IMR-90 (cell line): ENCODE data around the gene GPSM1. TPM values are rescaled to one million over a fixed set of nuclear protein-coding genes. Genes with fewer than 3 reads are reported as not detected.

Source experiments
- ATAC-seq: fragments of 200-7000 bp; cut with Tn5 transposase; 2 replicates; pipeline ENCODE4 v1.9.1; 2020; ENCODE audit warnings: low read depth, mild to moderate bottlenecking, moderate library complexity
- BruUV-seq: library from RNA; stranded (reverse); fragments of 400-500 nt; replicated peaks from 2 replicates; lab custom pipeline; 2021; lab: Mats Ljungman, UMichigan
- CTCF ChIA-PET: fragments of 300-600 bp; formaldehyde crosslinking; extraction: SDS; loops from one replicate; lab custom pipeline; 2021; ENCODE audit warnings: antibody characterized with exemption; lab: Yijun Ruan, JAX
- POLR2A ChIA-PET: fragments of 300-600 bp; sonication (Branson Sonifier 250); formaldehyde crosslinking; loops from one replicate; lab custom pipeline; 2022; ENCODE audit warnings: antibody characterized with exemption; ENCODE audit not compliant: unreplicated experiment; lab: Charles Lee
- DNase-seq: peaks from one replicate; pipeline ENCODE4 v3.0.0; 2013
- H2AFZ ChIP-seq: replicated peaks from 2 replicates; pipeline ENCODE3; 2013; ENCODE audit warnings: low read length, mild to moderate bottlenecking; ENCODE audit not compliant: poor library complexity
- H2AK5ac ChIP-seq: 2 replicates; pipeline ENCODE4 v1.6.1; 2013; ENCODE audit warnings: low read depth, low read length, inconsistent platforms
- H2AK9ac ChIP-seq: replicated peaks from 2 replicates; pipeline ENCODE3; 2013; ENCODE audit warnings: mild to moderate bottlenecking, low read depth, low read length, moderate library complexity; ENCODE audit not compliant: poor library complexity
- H2BK120ac ChIP-seq: 2 replicates; pipeline ENCODE4 v1.6.1; 2013; ENCODE audit warnings: low read depth, low read length, inconsistent platforms
- H2BK15ac ChIP-seq: 3 replicates; pipeline ENCODE4 v1.6.1; 2013; ENCODE audit warnings: low read depth, low read length, inconsistent platforms
- H2BK20ac ChIP-seq: 2 replicates; pipeline ENCODE4 v1.6.1; 2013; ENCODE audit warnings: low read depth, mild to moderate bottlenecking, inconsistent platforms, low read length, moderate library complexity
- H2BK5ac ChIP-seq: 2 replicates; pipeline ENCODE4 v1.6.1; 2013; ENCODE audit warnings: mild to moderate bottlenecking, low read depth, low read length, inconsistent platforms; ENCODE audit not compliant: poor library complexity, severe bottlenecking
- H3K14ac ChIP-seq: replicated peaks from 2 replicates; pipeline ENCODE4 v1.6.1; 2013; ENCODE audit warnings: low read depth, low read length, inconsistent platforms
- H3K18ac ChIP-seq: 2 replicates; pipeline ENCODE4 v1.6.1; 2013; ENCODE audit warnings: low read depth, low read length, control low read depth
- H3K23ac ChIP-seq: 2 replicates; pipeline ENCODE4 v1.6.1; 2013; ENCODE audit warnings: low read depth, low read length, inconsistent platforms
- H3K27ac ChIP-seq: 2 replicates; pipeline ENCODE4 v1.5.1; 2013; ENCODE audit warnings: mild to moderate bottlenecking, control low read depth, low read length; ENCODE audit not compliant: insufficient read depth
- H3K27me3 ChIP-seq: 2 replicates; pipeline ENCODE4 v1.6.1; 2013; ENCODE audit warnings: low read length; ENCODE audit not compliant: control insufficient read depth, insufficient read depth
- H3K36me3 ChIP-seq: 2 replicates; pipeline ENCODE4 v1.6.1; 2013; ENCODE audit warnings: low read length, mixed read lengths; ENCODE audit not compliant: control insufficient read depth, insufficient read depth
- H3K4ac ChIP-seq: 2 replicates; pipeline ENCODE4 v1.6.1; 2013; ENCODE audit warnings: low read depth, low read length, inconsistent platforms
- H3K4me1 ChIP-seq: 2 replicates; pipeline ENCODE4 v1.6.1; 2013; ENCODE audit warnings: low read length, mixed read lengths; ENCODE audit not compliant: control insufficient read depth, insufficient read depth
- H3K4me2 ChIP-seq: 2 replicates; pipeline ENCODE4 v1.6.1; 2013; ENCODE audit warnings: low read depth, mild to moderate bottlenecking, control low read depth, low read length, moderate library complexity
- H3K4me3 ChIP-seq: 2 replicates; pipeline ENCODE4 v1.5.1; 2013; ENCODE audit warnings: low read depth, mild to moderate bottlenecking, control low read depth, low read length, moderate library complexity; ENCODE audit not compliant: insufficient read depth
- H3K56ac ChIP-seq: 2 replicates; pipeline ENCODE4 v1.6.1; 2013; ENCODE audit warnings: low read length, inconsistent platforms; ENCODE audit not compliant: insufficient read depth; ENCODE audit errors: extremely low read depth
- H3K79me1 ChIP-seq, 2 experiments: 2 replicates each; pipeline ENCODE4 v1.6.1; 2013; ENCODE audit warnings: low read length in 2 of 2, inconsistent platforms in 1 of 2, low read depth in 1 of 2
- H3K9ac ChIP-seq: 2 replicates; pipeline ENCODE4 v1.6.1; 2013; ENCODE audit warnings: low read depth, low read length, control low read depth
- H3K9me1 ChIP-seq: 2 replicates; pipeline ENCODE4 v1.6.1; 2013; ENCODE audit warnings: low read length, inconsistent platforms; ENCODE audit not compliant: insufficient read depth
- H3K9me3 ChIP-seq: 2 replicates; pipeline ENCODE4 v1.6.1; 2013; ENCODE audit warnings: low read length; ENCODE audit not compliant: control insufficient read depth, insufficient read depth
- H4K20me1 ChIP-seq: 2 replicates; pipeline ENCODE4 v1.6.1; 2013; ENCODE audit warnings: low read length, inconsistent platforms; ENCODE audit not compliant: insufficient read depth
- H4K5ac ChIP-seq: 2 replicates; pipeline ENCODE4 v1.6.1; 2013; ENCODE audit warnings: mild to moderate bottlenecking, low read depth, low read length, control low read depth
- H4K8ac ChIP-seq, 2 experiments: 2 replicates each; pipeline ENCODE4 v1.6.1; 2013; ENCODE audit warnings: low read depth in 2 of 2, low read length in 2 of 2, control low read depth in 1 of 2, inconsistent platforms in 1 of 2
- H4K91ac ChIP-seq: 2 replicates; pipeline ENCODE4 v1.6.1; 2013; ENCODE audit warnings: low read depth, low read length, inconsistent platforms; ENCODE audit not compliant: insufficient read depth
- CHD1 ChIP-seq: IDR thresholded peaks from 2 replicates; pipeline ENCODE4 v1.6.1; 2012; ENCODE audit warnings: low read depth, low read length, improper control_type of control experiment
- FOS ChIP-seq: fragments of 150-350 bp; IDR thresholded peaks from 2 replicates; pipeline ENCODE4 v1.6.1; 2016; ENCODE audit warnings: low read depth, low read length
- MAFK ChIP-seq: IDR thresholded peaks from 2 replicates; pipeline ENCODE4 v1.6.1; 2012; ENCODE audit warnings: low read depth, low read length, improper control_type of control experiment
- MAZ ChIP-seq: IDR thresholded peaks from 2 replicates; pipeline ENCODE4 v1.6.1; 2012; ENCODE audit warnings: low read depth, mild to moderate bottlenecking, low read length, improper control_type of control experiment, moderate library complexity, borderline replicate concordance
- MXI1 ChIP-seq: IDR thresholded peaks from 2 replicates; pipeline ENCODE4 v1.6.1; 2012; ENCODE audit warnings: low read depth, mild to moderate bottlenecking, low read length, moderate library complexity, borderline replicate concordance
- POLR2A ChIP-seq: IDR thresholded peaks from 2 replicates; pipeline ENCODE4 v1.6.1; 2012; ENCODE audit warnings: mild to moderate bottlenecking, low read depth, low read length
- RAD21 ChIP-seq: IDR thresholded peaks from 2 replicates; pipeline ENCODE4 v1.6.1; 2012; ENCODE audit warnings: low read length, improper control_type of control experiment
- RCOR1 ChIP-seq: IDR thresholded peaks from 2 replicates; pipeline ENCODE4 v1.6.1; 2012; ENCODE audit warnings: mild to moderate bottlenecking, low read length, improper control_type of control experiment; ENCODE audit not compliant: insufficient replicate concordance
- RFX5 ChIP-seq: IDR thresholded peaks from 2 replicates; pipeline ENCODE4 v1.8.0; 2012; ENCODE audit warnings: low read depth, mild to moderate bottlenecking, low read length, moderate library complexity
- SMC3 ChIP-seq: fragments of 150-350 bp; IDR thresholded peaks from 2 replicates; pipeline ENCODE4 v1.6.1; 2016; ENCODE audit warnings: low read depth, mild to moderate bottlenecking, antibody characterized with exemption, low read length, moderate library complexity
- WGBS, 2 experiments: methylation state at CpG; one replicate each; pipeline versions ENCODE4 v1.1.5 to v1.1.7; 2013; ENCODE audit warnings: missing lambda C conversion rate in 2 of 2; ENCODE audit not compliant: insufficient read length in 1 of 2; ENCODE audit errors: extremely low coverage in 2 of 2; 5-methylcytosine and 5-hydroxymethylcytosine counted together
- dilution Hi-C: fragments of 300-500 bp; cut with HindIII; formaldehyde crosslinking; loops from one replicate; pipeline ENCODE4 v1.14.3; 2018; ENCODE audit warnings: low sequenced_read_pairs; ENCODE audit not compliant: unreplicated experiment
- in situ Hi-C: fragments of 300-500 bp; cut with MboI; formaldehyde crosslinking; loops from 3 replicates; pipeline ENCODE4 v1.14.3; 2019; ENCODE audit warnings: low sequenced_read_pairs, inconsistent platforms, mixed read lengths
- intact Hi-C: fragments of 100-400 bp; cut with micrococcal nuclease; formaldehyde crosslinking; loops from 2 replicates; pipeline ENCODE4 v1.10.0; 2022
- polyA plus RNA-seq, 3 experiments: library from polyadenylated mRNA; depleted of rRNA; stranded (reverse); fragments of >200 nt; gene quantifications; 2 replicates each; pipeline ENCODE4 v1.2.3, GENCODE V29; 2012; ENCODE audit warnings: low replicate concordance in 1 of 3
- total RNA-seq: library from RNA; depleted of rRNA; stranded (reverse); fragments of >200 nt; gene quantifications from 2 replicates; pipeline ENCODE4 v1.2.3, GENCODE V29; 2012
- TF ChIP-seq, protein P1 (sequence below): fragments of 150-350 bp; IDR thresholded peaks from 2 replicates; pipeline ENCODE4 v1.6.1; 2016; ENCODE audit warnings: low read depth, mild to moderate bottlenecking, low read length, moderate library complexity, borderline replicate concordance

The GPSM1 gene
- total and polyA plus RNA-seq, 2 of the 4 experiments (the other 2 are of a cell fraction): 28.7 to 71.2 TPM

DNA sequence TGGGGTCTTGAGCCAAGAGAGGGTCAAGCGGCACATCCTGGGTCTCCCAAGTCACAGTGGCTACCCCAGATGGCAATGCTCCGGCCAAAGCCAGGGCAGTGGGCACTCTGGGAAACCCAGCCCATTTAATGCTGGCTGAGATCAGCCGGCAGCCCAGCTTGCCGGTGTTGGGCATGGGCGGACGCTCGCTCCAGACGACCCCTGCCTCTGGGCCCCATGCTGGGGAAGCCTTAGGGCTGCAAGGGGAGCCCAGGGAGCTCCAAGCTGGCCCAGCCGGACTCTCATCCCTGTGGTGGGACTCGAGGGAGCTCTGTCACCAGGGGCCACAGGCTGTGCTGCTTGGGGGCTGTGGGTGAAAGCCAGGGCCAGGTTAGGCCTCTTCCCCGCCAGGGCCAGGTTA lies 52.1 kb downstream of the GPSM1 start:
- Histone ChIP-seq H3K4me2 (no peak overlapping the region), H3K27me3 (no peaks in the 10 kb centered on the region), H3K36me3 (peaks cover 49% of the 10 kb centered on the region), H2AK9ac (no peak overlapping the region), H3K23ac (no peak overlapping the region), H3K9me3 (no peaks in the 10 kb centered on the region), H3K56ac (no peak overlapping the region), H2BK15ac (no peak overlapping the region), H4K5ac (no peak overlapping the region), H3K14ac (no peak overlapping the region), H4K20me1 (no peaks in the 10 kb centered on the region), H2AK5ac (no peak overlapping the region), H3K9ac (no peak overlapping the region), H3K27ac (no peak overlapping the region), H3K4me1 (no peaks in the 10 kb centered on the region), H2BK5ac (no peak overlapping the region), H3K4me3 (no peak overlapping the region), H4K8ac (no peak overlapping the region), H2BK20ac (no peak overlapping the region), H4K91ac (no peak overlapping the region), H3K18ac (no peak overlapping the region), H2BK120ac (no peak overlapping the region), H2AFZ (no peak overlapping the region), H3K79me1 (no peaks in the 10 kb centered on the region), H3K4ac (no peak overlapping the region), H3K9me1 (no peaks in the 10 kb centered on the region)
- BruUV-seq: no TSS peak
- ATAC-seq: no peak
- TF ChIP-seq MXI1 (no peak), CHD1 (no peak), MAZ (no peak), RFX5 (no peak), FOS (no peak), RCOR1 (no peak), SMC3 (no peak), MAFK (no peak), POLR2A (no peak), RAD21 (no peak)
- TF ChIP-seq, protein P1, sequence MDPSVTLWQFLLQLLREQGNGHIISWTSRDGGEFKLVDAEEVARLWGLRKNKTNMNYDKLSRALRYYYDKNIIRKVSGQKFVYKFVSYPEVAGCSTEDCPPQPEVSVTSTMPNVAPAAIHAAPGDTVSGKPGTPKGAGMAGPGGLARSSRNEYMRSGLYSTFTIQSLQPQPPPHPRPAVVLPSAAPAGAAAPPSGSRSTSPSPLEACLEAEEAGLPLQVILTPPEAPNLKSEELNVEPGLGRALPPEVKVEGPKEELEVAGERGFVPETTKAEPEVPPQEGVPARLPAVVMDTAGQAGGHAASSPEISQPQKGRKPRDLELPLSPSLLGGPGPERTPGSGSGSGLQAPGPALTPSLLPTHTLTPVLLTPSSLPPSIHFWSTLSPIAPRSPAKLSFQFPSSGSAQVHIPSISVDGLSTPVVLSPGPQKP: no peak
- ChIA-PET CTCF (no interaction called here), POLR2A (interaction anchor here (0.5 kb wide), 1 partner anchor 17 kb away, joined by 3 read pairs; no protein-coding TSS in a partner anchor)
- dilution Hi-C loops (no loop called here), in situ Hi-C loops (no loop called here), intact Hi-C loops (no loop called here)
- WGBS, 2 experiments: 94% methylated on average over 3 of the region's 11 CpGs; no CpG with 5 or more reads in 1 of the 2 experiments
- DNase-seq: no peak
